Natural killer cell (primary cell): ENCODE data around the gene KISS1R. TPM values are rescaled to one million over a fixed set of nuclear protein-coding genes. Genes with fewer than 3 reads are reported as not detected.

Experiments
- ATAC-seq, 3 donors: fragments of 150-1000 bp in 2 of 3; fragments of 200-7000 bp in 1 of 3; cut with Tn5 transposase; 1 replicate in 1 of 3; 2 replicates in 2 of 3; pipeline ENCODE4 v1.10.0; 2021; ENCODE audit warnings: mild to moderate bottlenecking in 2 of 3, moderate library complexity in 2 of 3
- DNase-seq, 2 donors: peaks; one replicate each; pipeline versions ENCODE4 v3.0.0 to v3.0.0-alpha.2; 2013 to 2021; ENCODE audit warnings: mixed read lengths in 1 of 2
- H3K27ac ChIP-seq: one replicate; pipeline ENCODE4 v1.5.1; 2013; ENCODE audit warnings: mild to moderate bottlenecking, low read length
- H3K27me3 ChIP-seq: one replicate; pipeline ENCODE4 v1.6.1; 2013; ENCODE audit warnings: low read length; ENCODE audit not compliant: control insufficient read depth, insufficient read depth
- H3K36me3 ChIP-seq: one replicate; pipeline ENCODE4 v1.6.1; 2013; ENCODE audit warnings: low read length; ENCODE audit not compliant: control insufficient read depth, insufficient read depth
- H3K4me1 ChIP-seq: one replicate; pipeline ENCODE4 v1.6.1; 2013; ENCODE audit warnings: low read length; ENCODE audit not compliant: control insufficient read depth, insufficient read depth
- H3K4me3 ChIP-seq: one replicate; pipeline ENCODE4 v1.5.1; 2013; ENCODE audit warnings: low read length
- H3K9me3 ChIP-seq: one replicate; pipeline ENCODE4 v1.6.1; 2013; ENCODE audit warnings: low read length; ENCODE audit not compliant: control insufficient read depth, insufficient read depth
- H3K27ac Mint-ChIP-seq, 2 donors: one replicate each; pipeline ENCODE4 v1.8.0; 2022; ENCODE audit warnings: mild to moderate bottlenecking in 2 of 2, mixed read lengths in 2 of 2, moderate library complexity in 1 of 2
- H3K27me3 Mint-ChIP-seq, 2 donors: one replicate each; pipeline ENCODE4 v1.8.0; 2022; ENCODE audit warnings: low read depth in 2 of 2, mixed read lengths in 2 of 2
- H3K36me3 Mint-ChIP-seq: one replicate; pipeline ENCODE4 v1.8.0; 2022; ENCODE audit warnings: mixed read lengths
- H3K4me1 Mint-ChIP-seq, 2 donors: one replicate each; pipeline ENCODE4 v1.8.0; 2022; ENCODE audit warnings: mixed read lengths in 2 of 2
- H3K4me3 Mint-ChIP-seq: one replicate; pipeline ENCODE4 v1.8.0; 2022; ENCODE audit warnings: mild to moderate bottlenecking, moderate library complexity, mixed read lengths
- H3K9me3 Mint-ChIP-seq, 2 donors: one replicate each; pipeline ENCODE4 v1.8.0; 2022; ENCODE audit warnings: mixed read lengths in 2 of 2
- WGBS: methylation state at CpG from one replicate; pipeline ENCODE4 v1.1.7; 2013; ENCODE audit warnings: missing lambda C conversion rate; ENCODE audit not compliant: insufficient coverage; 5-methylcytosine and 5-hydroxymethylcytosine counted together
- intact Hi-C: fragments of 100-400 bp; cut with micrococcal nuclease; formaldehyde crosslinking; loops from one replicate; pipeline ENCODE4 v1.14.2; 2022
- total RNA-seq, 4 donors: library from RNA; stranded (reverse); fragments of 120-200 nt in 1 of 4; gene quantifications; one replicate each; pipeline versions ENCODE4 v1.2.3 to v1.2.4, GENCODE V29; 2013 to 2022
- TF ChIP-seq, protein P1 (sequence below): fragments of 200-600 bp; IDR thresholded peaks from one replicate; pipeline ENCODE4 v1.8.0; 2022; ENCODE audit warnings: antibody characterized with exemption

KISS1R gene
- total RNA-seq, 3 donors from 2014 or later (not counting 1 experiment from before 2014, with no cell fraction given) = 0.31 TPM; not detected in 2

- no peaks in the 10 kb centered on the region for H3K27me3 ChIP-seq
- H3K27ac ChIP-seq = peak overlapping the region; percentile 54
- peaks cover 0 to 3% of the 10 kb centered on the region in 2 donors for H3K27me3 Mint-ChIP-seq
- peak overlapping the region; percentile 38 for H3K4me3 ChIP-seq
- H3K36me3 ChIP-seq = no peaks in the 10 kb centered on the region
- peaks cover 2% of the 10 kb centered on the region for H3K9me3 ChIP-seq
- TF ChIP-seq, protein P1, sequence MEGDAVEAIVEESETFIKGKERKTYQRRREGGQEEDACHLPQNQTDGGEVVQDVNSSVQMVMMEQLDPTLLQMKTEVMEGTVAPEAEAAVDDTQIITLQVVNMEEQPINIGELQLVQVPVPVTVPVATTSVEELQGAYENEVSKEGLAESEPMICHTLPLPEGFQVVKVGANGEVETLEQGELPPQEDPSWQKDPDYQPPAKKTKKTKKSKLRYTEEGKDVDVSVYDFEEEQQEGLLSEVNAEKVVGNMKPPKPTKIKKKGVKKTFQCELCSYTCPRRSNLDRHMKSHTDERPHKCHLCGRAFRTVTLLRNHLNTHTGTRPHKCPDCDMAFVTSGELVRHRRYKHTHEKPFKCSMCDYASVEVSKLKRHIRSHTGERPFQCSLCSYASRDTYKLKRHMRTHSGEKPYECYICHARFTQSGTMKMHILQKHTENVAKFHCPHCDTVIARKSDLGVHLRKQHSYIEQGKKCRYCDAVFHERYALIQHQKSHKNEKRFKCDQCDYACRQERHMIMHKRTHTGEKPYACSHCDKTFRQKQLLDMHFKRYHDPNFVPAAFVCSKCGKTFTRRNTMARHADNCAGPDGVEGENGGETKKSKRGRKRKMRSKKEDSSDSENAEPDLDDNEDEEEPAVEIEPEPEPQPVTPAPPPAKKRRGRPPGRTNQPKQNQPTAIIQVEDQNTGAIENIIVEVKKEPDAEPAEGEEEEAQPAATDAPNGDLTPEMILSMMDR = no peak
- H3K27ac Mint-ChIP-seq = peak overlapping the region; percentile 31 to 90
- peak overlapping the region; percentile 89 for H3K4me3 Mint-ChIP-seq
- peaks cover 23 to 26% of the 10 kb centered on the region in 2 donors for H3K4me1 Mint-ChIP-seq
- no peaks in the 10 kb centered on the region for H3K9me3 Mint-ChIP-seq
- peaks cover 36% of the 10 kb centered on the region for H3K4me1 ChIP-seq
- H3K36me3 Mint-ChIP-seq = no peaks in the 10 kb centered on the region
- ATAC-seq (peak; percentile 79 to 86 (median 83)), DNase-seq (peak; percentile 72 to 91)
- 4% methylated on average over 64 of the region's 64 CpGs for WGBS
- intact Hi-C loops = no loop called here
Observed at GRCh38 chr19:940591-941291, 23.6 kb downstream of the KISS1R start.

DNA sequence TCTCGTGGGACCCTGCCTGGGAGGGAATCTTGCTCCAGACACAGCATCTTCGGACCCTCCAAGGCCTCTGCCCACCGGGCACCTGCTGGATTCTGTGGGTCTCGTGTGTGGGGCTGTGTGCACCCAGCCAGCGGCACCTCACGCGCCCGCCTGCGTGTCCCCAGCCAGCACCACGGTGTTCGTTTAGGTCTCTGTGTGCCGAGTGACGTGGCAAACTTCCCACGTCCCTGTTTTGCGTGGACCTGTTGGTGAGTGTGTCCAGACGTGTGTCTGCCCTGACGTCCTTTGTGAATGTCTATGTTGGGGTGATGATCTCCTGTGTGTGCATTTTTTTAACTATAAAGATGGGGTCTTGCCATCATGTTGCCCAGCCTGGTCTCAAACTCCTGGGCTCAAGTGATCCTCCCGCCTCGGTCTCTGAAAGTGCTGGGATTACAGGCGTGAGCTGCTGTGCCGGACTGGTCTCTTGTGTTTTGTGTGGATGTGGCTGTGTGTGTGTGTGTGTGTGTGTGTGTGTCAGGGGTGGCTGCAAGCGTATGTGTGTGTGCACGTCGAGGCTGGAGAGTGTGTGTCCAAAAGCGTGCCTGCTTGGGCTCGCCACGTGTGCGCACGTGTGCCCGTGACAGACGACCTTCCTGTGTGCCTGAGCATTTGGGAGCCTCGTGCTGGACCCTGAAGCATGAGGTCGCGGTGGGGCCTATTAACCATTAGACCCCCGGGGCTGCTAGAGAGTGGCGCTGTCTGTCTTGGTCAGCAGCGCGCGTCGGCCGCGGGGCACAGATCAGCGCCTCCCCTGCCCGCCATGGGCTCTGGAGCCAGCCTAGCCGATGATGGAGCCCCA, 24.4 kb downstream of the KISS1R start:
- 73% methylated on average over 45 of the region's 45 CpGs for WGBS
- no peaks in the 10 kb centered on the region for H3K27me3 ChIP-seq
- peak in 1 of 2 donors; percentile 29 for DNase-seq
- peaks cover 23 to 26% of the 10 kb centered on the region in 2 donors for H3K4me1 Mint-ChIP-seq
- H3K36me3 Mint-ChIP-seq = no peaks in the 10 kb centered on the region
- TF ChIP-seq, protein P1 = no peak
- peak overlapping the region; percentile 21 to 66 for H3K27ac Mint-ChIP-seq
- H3K36me3 ChIP-seq = no peaks in the 10 kb centered on the region
- no peaks in the 10 kb centered on the region for H3K9me3 Mint-ChIP-seq
- H3K4me3 ChIP-seq = peak overlapping the region; percentile 38
- peaks cover 2% of the 10 kb centered on the region for H3K9me3 ChIP-seq
- H3K27me3 Mint-ChIP-seq = peaks cover 0 to 3% of the 10 kb centered on the region in 2 donors
- H3K4me3 Mint-ChIP-seq = peak overlapping the region; percentile 68
- ATAC-seq = peak in 2 of 3 donors; percentile 11 to 28
- peaks cover 36% of the 10 kb centered on the region for H3K4me1 ChIP-seq
- H3K27ac ChIP-seq = no peak overlapping the region
- intact Hi-C loops = no loop called here

DNA sequence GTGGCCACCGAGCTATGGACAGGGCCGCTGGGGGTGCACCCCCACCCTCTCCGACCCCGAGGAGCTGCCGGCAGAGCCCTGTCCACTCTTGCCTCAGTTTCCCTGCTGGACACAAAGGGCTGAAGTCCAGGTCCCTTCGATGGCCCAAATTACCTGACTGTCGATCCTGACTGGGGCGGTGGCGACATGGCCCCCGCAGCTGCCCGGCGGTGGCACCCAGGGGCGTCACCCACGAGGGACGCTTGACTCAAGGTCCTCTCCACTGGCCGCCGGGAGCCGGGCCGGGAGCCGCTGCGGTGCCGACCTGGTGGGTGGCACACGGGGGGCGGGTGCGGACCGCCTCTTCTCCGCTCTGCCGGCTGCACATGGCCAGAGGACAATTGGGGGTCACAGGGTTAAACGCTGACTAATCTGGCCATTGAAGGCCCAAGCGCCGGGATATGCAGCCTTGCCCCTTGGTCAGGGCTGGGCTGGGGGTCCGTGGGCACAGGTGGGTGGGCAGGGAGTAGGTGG, 25.1 kb downstream of the KISS1R start:
- TF ChIP-seq, protein P1 = no peak
- no peak overlapping the region for H3K4me3 ChIP-seq
- no peak for DNase-seq
- no peak overlapping the region for H3K4me3 Mint-ChIP-seq
- ATAC-seq = no peak
- H3K4me1 Mint-ChIP-seq = peaks cover 18 to 20% of the 10 kb centered on the region in 2 donors
- WGBS = 97% methylated on average over 32 of the region's 32 CpGs
- H3K27ac ChIP-seq = no peak overlapping the region
- no peaks in the 10 kb centered on the region for H3K36me3 ChIP-seq
- H3K4me1 ChIP-seq = peaks cover 35% of the 10 kb centered on the region
- H3K9me3 ChIP-seq = peaks cover 2% of the 10 kb centered on the region
- intact Hi-C loops = no loop called here
- peaks cover 0 to 3% of the 10 kb centered on the region in 2 donors for H3K27me3 Mint-ChIP-seq
- no peaks in the 10 kb centered on the region for H3K27me3 ChIP-seq
- no peaks in the 10 kb centered on the region for H3K36me3 Mint-ChIP-seq
- no peak overlapping the region for H3K27ac Mint-ChIP-seq
- H3K9me3 Mint-ChIP-seq = no peaks in the 10 kb centered on the region
